ENCODE measurements around the gene MAPK8IP3. TPM values are rescaled to one million over a fixed set of nuclear protein-coding genes. Genes with fewer than 3 reads are reported as not detected.

Gene MAPK8IP3
- total RNA-seq, 1 donor from 2014 or later: 28.5 TPM

DNA sequence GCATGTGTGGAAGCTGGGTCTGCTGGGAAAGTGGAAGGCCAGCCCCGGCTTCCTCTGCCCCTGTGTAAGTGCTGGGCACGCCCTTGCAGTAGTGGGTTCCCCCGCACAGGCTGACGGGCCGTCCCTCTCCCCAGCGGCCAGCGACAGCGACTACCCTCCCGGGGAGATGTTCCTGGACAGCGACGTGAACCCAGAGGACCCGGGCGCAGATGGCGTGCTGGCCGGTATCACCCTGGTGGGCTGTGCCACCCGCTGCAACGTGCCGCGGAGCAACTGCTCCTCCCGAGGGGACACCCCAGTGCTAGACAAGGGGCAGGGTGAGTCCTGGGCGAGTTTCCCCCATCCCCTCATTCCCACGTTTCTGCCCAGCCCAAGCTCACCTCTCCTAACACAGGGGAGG, 59.8 kb downstream of the MAPK8IP3 start:
- Mint-ChIP-seq H3K4me1 (no peaks in the 10 kb centered on the region), H3K9me3 (no peaks in the 10 kb centered on the region), H3K27ac (no peak overlapping the region), H3K27me3 (ENCODE audit: insufficient read depth, low read depth) (peaks cover 4% of the 10 kb centered on the region), H3K4me3 (no peak overlapping the region), H3K36me3 (peaks cover 3% of the 10 kb centered on the region)
- Histone ChIP-seq H3K36me3 (no peaks in the 10 kb centered on the region), H3K27me3 (no peaks in the 10 kb centered on the region), H2AFZ (replicated peaks) (no peak overlapping the region), H3F3A (ENCODE audit: low read depth) (peaks cover 15% of the 10 kb centered on the region), H3K27ac (no peak overlapping the region), H3K9ac (no peak overlapping the region), H3K9me3 (ENCODE audit: low read depth) (no peaks in the 10 kb centered on the region), H3K4me2 (no peak overlapping the region), H3K4me1 (no peaks in the 10 kb centered on the region), H4K20me1 (ENCODE audit: low read depth) (peaks cover 37% of the 10 kb centered on the region), H3K4me3 (no peak overlapping the region), H3K79me2 (ENCODE audit: low read depth) (no peaks in the 10 kb centered on the region)
- no peak for DNase-seq (ENCODE audit: low spot score)
- TF ChIP-seq, protein P1, sequence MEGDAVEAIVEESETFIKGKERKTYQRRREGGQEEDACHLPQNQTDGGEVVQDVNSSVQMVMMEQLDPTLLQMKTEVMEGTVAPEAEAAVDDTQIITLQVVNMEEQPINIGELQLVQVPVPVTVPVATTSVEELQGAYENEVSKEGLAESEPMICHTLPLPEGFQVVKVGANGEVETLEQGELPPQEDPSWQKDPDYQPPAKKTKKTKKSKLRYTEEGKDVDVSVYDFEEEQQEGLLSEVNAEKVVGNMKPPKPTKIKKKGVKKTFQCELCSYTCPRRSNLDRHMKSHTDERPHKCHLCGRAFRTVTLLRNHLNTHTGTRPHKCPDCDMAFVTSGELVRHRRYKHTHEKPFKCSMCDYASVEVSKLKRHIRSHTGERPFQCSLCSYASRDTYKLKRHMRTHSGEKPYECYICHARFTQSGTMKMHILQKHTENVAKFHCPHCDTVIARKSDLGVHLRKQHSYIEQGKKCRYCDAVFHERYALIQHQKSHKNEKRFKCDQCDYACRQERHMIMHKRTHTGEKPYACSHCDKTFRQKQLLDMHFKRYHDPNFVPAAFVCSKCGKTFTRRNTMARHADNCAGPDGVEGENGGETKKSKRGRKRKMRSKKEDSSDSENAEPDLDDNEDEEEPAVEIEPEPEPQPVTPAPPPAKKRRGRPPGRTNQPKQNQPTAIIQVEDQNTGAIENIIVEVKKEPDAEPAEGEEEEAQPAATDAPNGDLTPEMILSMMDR (IDR thresholded peaks at IDR 0.05): no peak
- TF ChIP-seq EZH2phosphoT487 (IDR thresholded peaks at IDR 0.05): no peak
- no peak for TF ChIP-seq EZH2 (IDR thresholded peaks at IDR 0.05)

DNA sequence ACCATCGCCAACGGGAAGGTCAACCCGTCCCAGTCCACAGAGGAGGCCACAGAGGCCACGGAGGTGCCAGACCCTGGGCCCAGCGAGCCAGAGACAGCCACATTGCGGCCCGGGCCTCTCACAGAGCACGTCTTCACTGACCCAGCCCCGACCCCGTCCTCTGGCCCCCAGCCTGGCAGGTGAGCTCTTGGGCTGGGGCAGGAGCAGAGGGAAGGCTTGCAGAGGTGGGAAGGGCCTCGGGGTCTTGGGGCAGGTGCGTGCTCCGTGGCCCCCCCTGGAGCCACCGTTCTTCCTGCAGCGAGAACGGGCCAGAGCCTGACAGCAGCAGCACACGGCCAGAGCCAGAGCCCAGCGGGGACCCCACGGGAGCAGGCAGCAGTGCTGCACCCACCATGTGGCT, 60.2 kb downstream of the MAPK8IP3 start:
- DNase-seq (ENCODE audit: low spot score): no peak
- no peaks in the 10 kb centered on the region for H3K4me1 Mint-ChIP-seq
- no peak overlapping the region for H3K4me3 Mint-ChIP-seq
- Histone ChIP-seq H2AFZ (replicated peaks) (no peak overlapping the region), H3K4me3 (no peak overlapping the region), H3K27ac (no peak overlapping the region), H3K27me3 (no peaks in the 10 kb centered on the region), H3K9me3 (ENCODE audit: low read depth) (no peaks in the 10 kb centered on the region), H3F3A (ENCODE audit: low read depth) (peaks cover 15% of the 10 kb centered on the region), H4K20me1 (ENCODE audit: low read depth) (peaks cover 37% of the 10 kb centered on the region), H3K4me2 (no peak overlapping the region), H3K9ac (no peak overlapping the region), H3K36me3 (no peaks in the 10 kb centered on the region), H3K79me2 (ENCODE audit: low read depth) (no peaks in the 10 kb centered on the region), H3K4me1 (no peaks in the 10 kb centered on the region)
- TF ChIP-seq EZH2phosphoT487 (IDR thresholded peaks at IDR 0.05) (no peak), EZH2 (IDR thresholded peaks at IDR 0.05) (no peak)
- peaks cover 4% of the 10 kb centered on the region for H3K27me3 Mint-ChIP-seq (ENCODE audit: insufficient read depth, low read depth)
- no peaks in the 10 kb centered on the region for H3K9me3 Mint-ChIP-seq
- H3K36me3 Mint-ChIP-seq: peaks cover 2% of the 10 kb centered on the region
- no peak overlapping the region for H3K27ac Mint-ChIP-seq

DNA sequence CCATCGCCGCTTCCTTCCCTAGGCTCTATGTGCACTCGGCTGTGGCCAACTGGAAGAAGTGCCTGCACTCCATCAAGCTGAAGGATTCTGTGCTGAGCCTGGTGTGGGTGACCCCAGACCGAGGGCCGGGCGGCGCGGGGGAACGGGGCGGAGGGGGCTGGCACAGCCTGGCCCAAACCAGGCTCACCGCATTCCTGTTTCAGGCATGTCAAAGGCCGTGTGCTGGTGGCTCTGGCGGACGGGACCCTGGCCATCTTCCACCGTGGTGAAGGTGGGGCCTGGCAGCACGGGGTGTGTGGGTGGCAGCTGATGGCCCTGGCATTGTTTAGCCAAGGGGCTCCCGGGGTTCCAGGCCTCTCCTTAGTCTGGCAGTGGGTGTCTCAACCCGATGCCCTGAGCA, 60.7 kb downstream of the MAPK8IP3 start:
- Mint-ChIP-seq H3K9me3 (no peaks in the 10 kb centered on the region), H3K4me1 (peaks cover under 1% of the 10 kb centered on the region), H3K4me3 (no peak overlapping the region), H3K27me3 (ENCODE audit: insufficient read depth, low read depth) (peaks cover 4% of the 10 kb centered on the region), H3K36me3 (no peaks in the 10 kb centered on the region), H3K27ac (no peak overlapping the region)
- no peak overlapping the region for H3K4me2 ChIP-seq
- no peak overlapping the region for H3K9ac ChIP-seq
- H3K27me3 ChIP-seq: no peaks in the 10 kb centered on the region
- H3K27ac ChIP-seq: no peak overlapping the region
- H3K36me3 ChIP-seq: no peaks in the 10 kb centered on the region
- peaks cover 15% of the 10 kb centered on the region for H3F3A ChIP-seq (ENCODE audit: low read depth)
- no peaks in the 10 kb centered on the region for H3K9me3 ChIP-seq (ENCODE audit: low read depth)
- H2AFZ ChIP-seq (replicated peaks): no peak overlapping the region
- H3K79me2 ChIP-seq (ENCODE audit: low read depth): no peaks in the 10 kb centered on the region
- TF ChIP-seq, protein P1 (IDR thresholded peaks at IDR 0.05): no peak
- H3K4me3 ChIP-seq: no peak overlapping the region
- H4K20me1 ChIP-seq (ENCODE audit: low read depth): peaks cover 37% of the 10 kb centered on the region
- no peak for DNase-seq (ENCODE audit: low spot score)
- H3K4me1 ChIP-seq: no peaks in the 10 kb centered on the region

GRCh38 chr16:1767116-1767994, 61.4 kb downstream of the MAPK8IP3 start:
- Histone ChIP-seq H3K4me3 (no peak overlapping the region), H2AFZ (replicated peaks) (no peak overlapping the region), H3K79me2 (ENCODE audit: low read depth) (peaks cover 6% of the 10 kb centered on the region), H3K27ac (no peak overlapping the region), H3K4me1 (no peaks in the 10 kb centered on the region), H3F3A (ENCODE audit: low read depth) (peaks cover 15% of the 10 kb centered on the region), H3K36me3 (no peaks in the 10 kb centered on the region), H3K4me2 (no peak overlapping the region), H3K27me3 (no peaks in the 10 kb centered on the region), H3K9me3 (ENCODE audit: low read depth) (no peaks in the 10 kb centered on the region), H4K20me1 (ENCODE audit: low read depth) (peaks cover 43% of the 10 kb centered on the region), H3K9ac (no peak overlapping the region)
- Mint-ChIP-seq H3K36me3 (peaks cover 3% of the 10 kb centered on the region), H3K9me3 (no peaks in the 10 kb centered on the region), H3K27ac (no peak overlapping the region), H3K27me3 (ENCODE audit: insufficient read depth, low read depth) (peaks cover 7% of the 10 kb centered on the region), H3K4me1 (peaks cover 7% of the 10 kb centered on the region), H3K4me3 (no peak overlapping the region)
- DNase-seq (ENCODE audit: low spot score): no peak
- TF ChIP-seq EZH2phosphoT487 (IDR thresholded peaks at IDR 0.05): no peak
- no peak for TF ChIP-seq EZH2 (IDR thresholded peaks at IDR 0.05)

Measured in neural progenitor cell (in vitro differentiated cells).